AG09319 (cell line): Measurements from ENCODE around the gene SYNE2.
A peak's percentile ranks its signal among the peaks of the same experiment; 100 is the strongest.

Experiments used
- DNase-seq: peaks from one replicate; pipeline ENCODE4 v3.0.0-alpha.2; 2010; ENCODE audit warnings: low read depth; ENCODE audit errors: extremely low read depth
- CTCF ChIP-seq: IDR thresholded peaks from 2 replicates; pipeline ENCODE4 v1.5.1; 2011; ENCODE audit warnings: low read depth, mild to moderate bottlenecking, inconsistent platforms, low read length, moderate library complexity

SYNE2 gene

DNA sequence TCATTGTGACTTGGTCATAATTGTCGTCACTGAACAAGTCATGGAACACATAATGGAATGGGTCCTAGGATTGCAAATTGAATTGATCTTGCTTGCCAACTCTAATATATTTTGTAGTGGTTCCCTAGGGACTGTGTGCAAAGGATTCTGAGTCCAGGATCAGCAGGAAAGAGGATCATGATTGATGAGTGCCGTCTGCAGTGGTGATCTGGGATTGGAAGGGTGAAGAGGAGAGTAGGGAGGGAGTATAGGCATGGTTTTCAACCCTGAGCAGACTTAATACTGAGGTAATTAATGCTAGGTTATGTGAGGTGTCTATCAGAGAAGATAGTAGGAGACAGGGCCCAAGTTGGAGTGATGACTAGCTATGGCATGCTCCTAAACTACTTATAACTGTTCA is 272.5 kb downstream of the SYNE2 start:
- TF ChIP-seq CTCF: no peak
- DNase-seq: no peak

GRCh38 chr14:64126548-64126947 is 273.7 kb downstream of the SYNE2 start:
- no peak for TF ChIP-seq CTCF
- DNase-seq: no peak

DNA sequence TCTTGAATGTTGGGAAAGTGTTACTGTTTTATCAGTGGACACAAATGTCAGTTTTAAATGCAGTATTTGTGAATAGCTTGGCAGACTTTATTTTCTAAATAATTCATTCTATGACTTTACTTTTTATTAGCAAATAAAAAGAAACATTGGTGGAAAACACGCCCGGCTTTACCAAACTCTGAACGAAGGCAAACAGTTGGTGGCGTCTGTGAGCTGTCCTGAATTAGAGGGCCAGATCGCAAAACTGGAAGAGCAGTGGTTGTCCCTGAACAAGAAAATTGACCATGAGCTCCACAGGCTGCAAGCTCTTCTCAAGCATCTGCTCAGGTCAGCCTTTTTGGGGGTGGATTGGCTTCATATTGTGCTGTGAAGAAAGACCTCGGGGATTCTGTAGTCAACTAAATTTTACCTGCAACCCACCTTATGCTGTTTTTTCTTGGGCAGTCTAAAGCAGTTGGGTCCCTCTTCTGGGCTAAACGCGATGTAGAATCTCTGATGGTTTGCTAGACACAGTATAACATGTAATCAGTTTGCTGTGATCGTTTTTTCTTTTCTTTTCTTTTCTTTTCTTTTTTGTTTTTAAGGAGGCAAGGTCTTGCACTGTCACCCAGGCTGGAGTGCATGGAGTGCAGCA is 285.0 kb downstream of the SYNE2 start:
- DNase-seq: no peak
- TF ChIP-seq CTCF: peak; percentile 30

GRCh38 chr14:64147126-64147790 is 294.5 kb downstream of the SYNE2 start:
- no peak for TF ChIP-seq CTCF
- DNase-seq: no peak

DNA sequence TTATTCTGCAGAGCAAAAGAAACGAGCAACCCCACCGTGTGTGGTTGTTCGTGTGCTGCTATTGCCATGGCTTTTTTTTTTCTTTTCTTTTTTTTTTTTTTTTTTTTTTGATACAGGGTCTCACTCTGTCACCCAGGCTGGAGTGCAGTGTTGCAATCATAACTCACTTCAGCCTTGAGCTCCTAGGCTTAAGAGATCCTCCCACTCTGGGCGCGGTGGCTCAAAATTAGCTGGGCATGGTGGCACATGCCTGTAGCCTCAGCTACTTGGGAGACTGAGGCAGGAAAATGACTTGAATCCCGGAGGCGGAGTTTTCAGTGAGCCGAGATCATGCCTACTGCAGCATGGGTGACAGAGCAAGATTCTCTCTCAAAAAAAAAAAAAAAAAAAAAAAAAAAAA is 297.1 kb downstream of the SYNE2 start:
- no peak for TF ChIP-seq CTCF

GRCh38 chr14:64158608-64159007 is 305.8 kb downstream of the SYNE2 start:
- no peak for DNase-seq
- TF ChIP-seq CTCF: no peak

More for the DNA sequence above, 297.1 kb downstream of the SYNE2 start:
- DNase-seq: no peak

DNA sequence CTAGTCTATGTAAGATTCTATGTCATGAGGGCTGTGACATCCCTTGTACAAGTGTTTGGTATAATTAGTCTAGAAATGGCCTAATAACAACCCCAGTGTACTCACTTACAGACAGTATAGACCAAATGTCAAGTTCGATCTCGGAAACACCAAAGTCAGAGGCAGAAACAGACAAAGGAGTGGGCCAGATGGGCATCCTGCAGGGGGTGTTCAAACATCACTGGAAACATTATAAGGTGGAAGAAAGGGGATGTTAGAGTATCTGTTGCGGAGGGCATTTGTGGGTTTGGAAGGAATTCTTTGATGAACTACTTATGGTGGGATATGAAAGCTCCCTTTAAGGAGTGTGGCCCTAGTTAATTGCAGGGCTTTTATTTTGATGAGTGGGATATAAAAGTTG is 306.8 kb downstream of the SYNE2 start:
- TF ChIP-seq CTCF: no peak
- DNase-seq: no peak
